ENCODE results near the gene CRYBB3.

CRYBB3 gene

GRCh38 chr22:25206998-25207397 lies 7.3 kb downstream of the CRYBB3 start:
- no peak overlapping the region for H3K4me3 ChIP-seq (ENCODE audit: control insufficient read depth, low read depth, low read length)
- no peak for DNase-seq (ENCODE audit: low read depth)
- TF ChIP-seq CTCF (conservative IDR thresholded peaks at IDR 0.05; ENCODE audit: control insufficient read depth, insufficient read depth, low read depth, low read length), result no peak

- no peak overlapping the region for H3K4me3 ChIP-seq (ENCODE audit: control insufficient read depth, low read depth, low read length)
- no peak for DNase-seq (ENCODE audit: low read depth)
- no peak for TF ChIP-seq CTCF (conservative IDR thresholded peaks at IDR 0.05; ENCODE audit: control insufficient read depth, insufficient read depth, low read depth, low read length)
Observed at GRCh38 chr22:25207553-25208157, 8.0 kb downstream of the CRYBB3 start.

- DNase-seq (ENCODE audit: low read depth), result no peak
- H3K4me3 ChIP-seq (ENCODE audit: control insufficient read depth, low read depth, low read length), result no peak overlapping the region
- TF ChIP-seq CTCF (conservative IDR thresholded peaks at IDR 0.05; ENCODE audit: control insufficient read depth, insufficient read depth, low read depth, low read length), result no peak
Observed at GRCh38 chr22:25208328-25208727, 8.7 kb downstream of the CRYBB3 start.

- no peak for DNase-seq (ENCODE audit: low read depth)
- no peak overlapping the region for H3K4me3 ChIP-seq (ENCODE audit: control insufficient read depth, low read depth, low read length)
- no peak for TF ChIP-seq CTCF (conservative IDR thresholded peaks at IDR 0.05; ENCODE audit: control insufficient read depth, insufficient read depth, low read depth, low read length)
Observed at GRCh38 chr22:25208743-25209505, 9.3 kb downstream of the CRYBB3 start.

GRCh38 chr22:25210793-25211192 lies 11.1 kb downstream of the CRYBB3 start:
- H3K4me3 ChIP-seq (ENCODE audit: control insufficient read depth, low read depth, low read length), result no peak overlapping the region
- DNase-seq (ENCODE audit: low read depth), result no peak
- no peak for TF ChIP-seq CTCF (conservative IDR thresholded peaks at IDR 0.05; ENCODE audit: control insufficient read depth, insufficient read depth, low read depth, low read length)

- TF ChIP-seq CTCF (conservative IDR thresholded peaks at IDR 0.05; ENCODE audit: control insufficient read depth, insufficient read depth, low read depth, low read length), result no peak
- DNase-seq (ENCODE audit: low read depth), result no peak
- no peak overlapping the region for H3K4me3 ChIP-seq (ENCODE audit: control insufficient read depth, low read depth, low read length)
Observed at GRCh38 chr22:25212337-25212736, 12.7 kb downstream of the CRYBB3 start.

Data from fibroblast of mammary gland (primary cell).